GM21528 (cell line): Measurements from ENCODE around the gene CADPS2.

Experiments used
- ATAC-seq: cut with Tn5 transposase; IDR thresholded peaks from one replicate; pipeline ENCODE4 v1.9.1; 2021; ENCODE audit warnings: mild to moderate bottlenecking, moderate library complexity; ENCODE audit not compliant: unreplicated experiment, low FRiP score

The CADPS2 gene

DNA sequence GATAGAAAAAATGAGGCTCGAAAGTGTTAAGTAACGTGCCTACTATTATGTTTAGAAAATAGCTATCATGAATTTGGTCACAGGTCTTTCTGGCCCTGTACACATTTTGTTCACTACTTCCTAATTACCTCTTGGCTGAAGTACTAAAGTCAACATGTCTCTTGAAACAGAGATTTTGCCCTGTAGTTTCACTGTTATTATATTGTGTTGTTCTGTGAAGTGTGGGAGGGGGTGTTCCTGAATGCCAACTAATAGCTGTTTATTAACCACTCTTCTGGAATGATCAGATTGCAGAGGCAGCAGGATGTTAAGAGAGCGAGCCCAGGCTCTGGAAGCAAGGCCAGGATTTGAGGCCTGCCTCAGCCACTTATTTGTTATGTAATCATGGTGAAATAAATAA, 259.5 kb downstream of the CADPS2 start:
- ATAC-seq: no peak

DNA sequence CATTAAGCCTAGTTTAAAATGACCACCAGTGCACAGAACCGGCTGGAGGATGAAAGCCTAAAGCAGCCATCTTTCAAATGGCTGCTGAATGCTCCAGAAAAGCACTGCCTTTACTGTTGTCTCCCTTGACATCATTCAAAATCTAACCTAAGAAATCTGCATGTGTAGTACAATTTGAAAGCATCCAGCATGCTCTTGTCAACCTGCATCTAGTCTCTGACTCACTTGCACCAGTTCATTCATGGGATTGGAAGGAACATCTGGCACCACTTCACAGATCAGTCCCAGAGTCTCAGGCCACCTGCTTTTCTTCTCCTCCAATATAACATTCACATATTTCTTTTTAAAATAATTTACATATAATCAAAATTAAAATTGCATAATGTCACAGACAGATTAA, 263.6 kb downstream of the CADPS2 start:
- ATAC-seq: no peak

DNA sequence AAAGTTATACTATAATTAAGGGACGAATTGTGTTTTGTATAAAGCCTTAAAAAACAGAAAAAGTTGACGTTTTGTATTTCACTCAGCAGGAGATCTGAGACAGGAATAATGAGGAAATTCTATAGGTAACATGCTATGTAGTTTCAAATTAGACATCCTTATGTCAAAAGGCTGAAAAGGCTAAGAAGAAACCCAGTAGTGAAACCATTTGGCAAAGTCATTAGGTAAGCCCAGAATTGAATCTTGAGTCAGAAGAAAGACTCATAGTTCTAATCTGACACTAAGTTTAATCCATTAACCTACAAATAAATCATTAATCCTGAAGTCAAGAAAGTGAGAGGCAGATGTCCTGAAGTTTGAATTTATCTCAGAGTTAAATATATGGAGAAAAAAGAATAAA, 266.6 kb downstream of the CADPS2 start:
- no peak for ATAC-seq

DNA sequence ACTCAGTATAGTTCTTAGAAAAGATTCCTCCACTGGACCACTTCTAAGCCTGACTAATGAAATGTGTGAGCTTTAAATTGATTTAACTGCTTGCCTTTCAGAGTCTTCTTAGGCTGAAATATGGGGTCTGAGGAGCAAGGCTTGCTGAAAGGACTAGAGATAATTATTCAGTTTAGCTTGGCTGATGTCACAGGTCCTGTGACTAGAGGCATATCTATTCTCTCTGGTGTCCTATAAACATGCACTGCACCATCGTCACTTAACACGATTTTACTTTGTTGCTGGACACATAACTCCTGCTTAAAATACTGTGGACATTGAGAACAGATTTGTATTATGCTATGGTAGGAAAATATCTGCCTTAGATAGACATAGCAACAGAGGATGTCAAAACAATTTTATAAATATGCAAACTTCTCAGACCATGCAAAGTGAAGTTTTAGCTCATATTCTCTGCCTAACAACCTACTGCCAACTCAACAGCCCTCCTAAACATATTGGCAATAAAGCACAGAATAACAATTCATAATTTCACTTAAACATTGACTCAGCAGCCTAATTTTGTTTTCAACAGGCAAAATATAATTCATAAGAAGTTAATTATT, 267.6 kb downstream of the CADPS2 start:
- no peak for ATAC-seq

DNA sequence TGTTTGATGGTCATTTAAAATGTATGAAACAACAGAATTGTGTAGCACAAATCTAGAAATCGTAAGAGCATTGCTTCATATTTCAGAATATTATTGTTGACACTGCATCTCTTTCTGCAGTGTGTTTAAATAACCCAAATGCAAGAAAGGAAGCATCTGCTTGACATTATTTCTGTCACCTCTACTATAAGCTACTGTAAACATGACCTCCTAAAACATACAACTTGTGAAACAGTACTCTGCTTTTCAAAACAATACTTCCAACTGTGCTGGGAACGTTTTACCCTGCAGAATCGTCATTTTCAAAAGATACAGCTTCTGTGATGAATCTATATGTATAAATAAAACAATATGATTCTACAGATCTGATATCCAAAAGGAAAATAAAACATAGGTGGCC, 269.3 kb downstream of the CADPS2 start:
- ATAC-seq: no peak

DNA sequence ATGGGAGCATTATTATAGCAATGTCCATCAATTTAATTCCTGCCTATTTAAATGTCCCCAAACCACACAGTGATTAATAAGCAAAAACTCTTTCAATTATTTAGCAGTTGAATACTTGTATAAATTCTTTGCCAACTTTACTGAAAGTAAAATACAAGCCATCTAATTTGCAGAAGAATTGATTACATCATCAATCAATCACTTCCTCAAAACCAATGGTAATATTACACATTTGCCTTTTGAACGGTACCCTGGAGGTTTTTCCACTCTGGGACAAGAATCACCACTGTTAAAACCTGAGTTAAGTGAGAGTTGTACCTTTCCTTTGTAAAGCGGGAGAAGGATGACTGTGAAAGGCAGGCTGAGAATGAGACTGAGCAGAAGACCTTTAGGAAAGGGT, 280.3 kb downstream of the CADPS2 start:
- ATAC-seq: no peak

DNA sequence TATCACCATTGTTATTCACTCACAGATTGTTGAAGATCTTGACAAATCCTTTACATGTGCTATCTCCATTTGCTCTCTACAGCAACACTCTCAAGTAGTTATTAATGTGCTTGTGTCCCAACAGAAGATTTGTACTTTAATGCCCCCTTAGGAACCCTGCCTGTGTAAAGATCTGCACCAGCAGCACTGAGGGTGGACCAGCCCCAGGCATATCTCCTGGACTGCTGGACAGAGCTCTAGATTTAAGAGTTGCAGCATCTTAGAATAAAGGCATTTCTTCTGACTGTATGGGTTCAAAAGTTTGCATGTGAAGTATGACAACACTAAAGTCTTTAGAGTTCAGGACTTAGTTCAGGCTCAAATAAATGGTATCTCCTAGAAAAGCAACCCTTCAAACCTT, 282.0 kb downstream of the CADPS2 start:
- no peak for ATAC-seq

DNA sequence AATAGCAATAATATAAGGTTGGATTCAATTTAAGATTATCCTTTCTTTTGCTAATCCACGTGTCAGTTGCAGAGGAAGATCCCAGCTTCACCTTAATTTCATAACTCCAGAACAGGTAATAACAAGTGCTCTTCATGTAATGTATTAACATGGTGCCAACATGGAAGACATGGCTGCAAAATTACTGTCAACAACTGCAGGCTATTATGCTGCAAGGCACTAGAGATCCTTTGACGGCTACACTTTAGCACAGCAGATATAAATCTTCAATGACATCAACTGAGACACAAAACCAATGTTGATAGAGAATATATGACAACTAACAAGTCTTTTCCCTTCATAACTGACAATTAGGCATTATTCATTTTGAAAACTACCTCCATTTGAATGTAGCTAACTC, 283.5 kb downstream of the CADPS2 start:
- ATAC-seq: no peak

DNA sequence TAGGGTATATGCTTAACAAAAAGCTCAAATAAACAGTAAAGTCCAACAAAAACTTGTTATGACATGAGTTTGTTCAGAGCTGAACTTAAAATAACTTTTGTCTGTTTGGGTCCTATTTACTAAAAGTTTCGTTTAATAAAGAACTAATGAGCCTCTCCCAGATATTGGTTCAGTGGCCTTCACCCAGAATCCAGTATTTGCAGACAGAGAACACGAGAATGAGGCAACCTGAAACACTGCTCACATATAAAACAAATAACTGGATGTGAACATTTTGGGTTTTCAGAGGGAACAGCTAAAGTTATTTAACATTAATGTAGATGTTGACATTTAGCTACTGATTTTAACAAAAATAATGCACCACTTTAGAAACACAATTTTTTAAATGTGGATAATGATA, 285.6 kb downstream of the CADPS2 start:
- ATAC-seq: no peak

DNA sequence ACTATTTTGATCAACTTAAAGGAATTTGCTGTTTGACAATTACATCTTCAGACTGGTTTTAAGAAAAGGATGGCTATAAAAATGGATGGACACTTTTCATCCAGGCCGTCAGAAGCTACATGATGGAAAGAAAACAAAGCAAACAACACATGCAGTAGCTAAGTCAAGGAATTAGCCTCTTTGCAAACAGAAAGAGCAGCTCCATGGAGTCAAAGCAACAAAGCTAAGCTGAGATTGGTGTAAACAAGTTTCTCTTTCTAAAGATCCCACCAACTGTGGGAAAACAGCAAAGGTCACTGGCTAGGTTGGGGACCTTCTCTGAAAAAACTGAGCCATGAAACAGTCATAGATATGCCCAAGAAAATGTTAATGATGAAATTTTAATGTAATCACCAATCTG, 286.2 kb downstream of the CADPS2 start:
- ATAC-seq: no peak

DNA sequence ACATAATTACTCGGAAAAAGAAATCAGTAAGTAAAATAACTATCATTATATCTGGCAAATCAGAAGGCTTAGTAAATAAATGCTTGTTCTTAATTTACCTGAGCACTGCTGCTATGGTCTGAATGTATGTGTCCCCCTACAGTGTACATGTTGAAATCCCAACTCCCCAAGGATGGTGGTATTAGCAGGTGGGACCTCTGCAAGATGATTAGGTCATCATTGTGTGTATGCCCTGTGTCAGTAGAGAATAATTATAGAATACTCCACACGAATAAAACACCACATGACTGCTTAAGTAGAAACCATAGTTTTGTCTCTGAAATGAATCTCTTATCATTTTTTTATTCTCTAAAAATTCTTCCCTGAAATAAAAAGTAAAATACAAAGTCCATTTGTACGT, 289.0 kb downstream of the CADPS2 start:
- no peak for ATAC-seq

DNA sequence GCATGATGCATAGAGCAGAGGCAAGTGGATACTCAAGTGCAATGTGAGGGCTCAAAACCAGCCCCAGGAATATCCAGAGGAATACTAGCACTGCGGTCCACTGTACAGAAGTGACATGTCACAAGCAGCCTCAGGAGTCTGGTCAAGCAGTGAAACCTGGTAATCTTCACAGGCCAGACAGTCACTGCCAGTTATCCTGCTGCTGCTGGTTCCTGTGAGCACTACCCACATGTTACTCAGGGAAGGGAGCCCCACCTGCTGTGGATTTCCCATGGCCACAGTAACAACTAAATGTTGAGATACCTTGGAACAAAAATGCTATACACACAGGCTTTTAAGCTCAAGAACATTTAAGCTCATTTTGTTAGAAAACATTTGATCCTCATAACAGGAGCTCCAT, 290.4 kb downstream of the CADPS2 start:
- no peak for ATAC-seq

DNA sequence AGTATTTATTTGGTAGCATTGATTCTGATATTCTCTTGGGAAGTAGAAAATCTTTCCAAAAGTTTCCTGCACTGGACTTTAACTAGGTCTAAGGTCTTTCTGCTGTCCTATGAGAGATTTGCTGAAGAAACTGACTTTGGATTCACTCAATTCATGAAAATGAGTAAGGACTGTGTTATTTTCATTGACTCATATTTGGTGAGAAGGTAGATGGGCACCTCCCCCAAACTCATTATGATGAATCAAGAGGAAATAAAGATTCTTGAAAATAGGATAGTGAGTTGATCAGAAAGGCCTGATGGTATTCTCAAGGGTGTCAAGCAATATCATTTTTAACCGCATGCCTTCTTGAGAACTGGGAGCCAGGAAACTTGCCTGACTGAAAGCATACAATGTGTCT, 297.6 kb downstream of the CADPS2 start:
- no peak for ATAC-seq

DNA sequence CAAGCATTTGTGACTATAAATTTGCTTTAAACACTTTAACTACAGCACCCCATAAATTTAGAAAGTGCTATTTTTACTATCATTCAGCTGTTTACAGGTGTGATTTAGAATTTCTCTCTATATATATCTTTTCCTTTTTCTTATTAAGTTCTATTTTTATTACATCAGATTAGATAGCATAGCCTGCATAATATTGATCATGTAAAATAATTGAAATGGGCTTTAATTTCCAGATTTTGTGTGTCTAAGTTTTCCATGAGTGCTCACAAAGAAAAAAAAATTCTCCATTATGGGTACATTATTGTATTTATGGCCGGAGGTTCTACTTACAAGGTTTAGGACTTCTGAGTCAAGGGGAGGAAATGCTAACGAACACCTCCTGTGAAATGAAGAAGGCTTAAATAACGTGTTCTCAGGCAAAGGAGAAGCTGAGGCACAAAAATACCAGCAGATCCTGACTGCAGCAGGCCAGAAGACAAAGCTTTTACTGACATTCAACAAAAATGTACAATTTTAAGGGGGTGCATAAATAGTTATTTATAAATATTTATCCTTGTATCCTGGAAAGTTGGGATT, 301.5 kb downstream of the CADPS2 start:
- no peak for ATAC-seq

DNA sequence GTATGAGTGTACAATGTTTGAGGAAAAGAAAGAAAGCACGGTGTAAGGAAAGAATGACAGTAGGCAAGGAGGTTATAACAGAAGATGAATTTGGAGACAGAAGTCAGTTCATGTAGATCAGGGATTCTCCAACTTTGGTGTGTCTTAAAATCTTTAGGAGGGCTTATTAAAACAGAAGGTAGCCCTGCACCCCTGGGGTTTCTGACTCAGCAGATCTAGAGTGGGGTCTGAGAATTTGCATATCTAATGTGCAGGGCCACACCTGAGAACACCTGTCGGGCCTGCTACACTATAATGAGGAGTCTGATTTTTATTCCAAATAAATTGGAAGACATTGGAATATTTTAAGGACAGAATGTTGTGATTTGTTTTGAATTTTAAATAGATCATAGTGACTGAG, 307.9 kb downstream of the CADPS2 start:
- no peak for ATAC-seq

DNA sequence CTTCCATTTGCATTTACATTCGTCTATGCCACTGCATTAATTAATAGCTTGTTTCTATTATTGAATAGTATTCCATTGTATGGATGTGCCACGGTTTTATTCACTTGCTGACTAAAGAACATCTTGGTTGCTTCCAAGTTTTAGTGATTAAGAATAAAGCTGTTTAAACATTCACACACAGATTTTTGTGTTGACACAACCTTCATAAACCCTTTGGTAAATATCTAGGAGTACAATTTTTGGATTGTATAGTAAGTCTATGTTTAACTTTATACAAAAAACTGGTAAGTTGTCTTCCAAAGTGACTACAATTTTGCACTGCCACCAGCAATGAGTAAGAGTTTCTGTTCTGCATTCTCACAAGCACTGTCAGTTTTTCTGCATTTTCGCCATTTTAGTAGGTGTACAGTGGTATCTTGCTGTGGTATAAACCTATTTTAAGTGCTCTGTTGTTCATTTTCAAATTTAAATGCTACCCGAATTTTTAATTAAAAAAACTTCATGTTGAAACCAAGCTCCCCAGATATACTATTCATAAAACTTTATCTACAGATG, 308.7 kb downstream of the CADPS2 start:
- no peak for ATAC-seq

DNA sequence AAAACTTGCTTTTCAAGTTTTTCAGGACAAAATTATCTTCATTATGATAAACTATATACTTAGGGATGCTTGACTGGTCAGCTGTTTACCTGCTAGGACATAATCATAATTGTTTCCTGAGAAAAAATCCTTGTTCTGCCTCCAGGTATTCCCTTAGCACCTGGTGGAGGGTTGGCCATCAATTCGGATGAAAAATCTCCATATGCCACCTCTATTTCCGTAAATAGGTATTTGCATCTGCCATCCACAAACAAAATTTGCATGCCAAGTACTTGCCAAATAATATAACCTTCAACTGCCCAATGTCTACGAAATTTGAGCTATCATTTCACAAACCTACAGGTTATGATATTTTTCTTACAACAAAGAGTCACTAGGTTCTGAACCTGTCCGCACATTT, 313.6 kb downstream of the CADPS2 start:
- ATAC-seq: no peak

DNA sequence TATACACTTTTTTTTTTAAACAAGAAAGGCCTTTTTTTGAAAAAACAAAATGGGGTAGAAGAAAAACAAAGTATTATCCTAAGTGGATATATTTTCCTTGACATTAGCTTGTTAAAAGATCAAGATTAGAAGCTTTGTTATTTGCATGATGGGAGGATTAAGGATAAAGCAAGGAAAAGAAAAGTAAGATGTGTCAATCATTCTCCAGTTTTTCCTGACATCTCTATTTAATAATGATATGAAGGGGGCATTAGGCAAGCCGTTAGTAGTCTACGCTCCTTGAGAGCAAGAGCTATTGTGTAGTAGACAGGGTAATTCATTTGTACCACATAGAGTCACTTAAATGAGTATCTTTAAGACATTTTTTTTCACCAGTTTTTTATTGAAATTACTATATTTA, 324.9 kb downstream of the CADPS2 start:
- no peak for ATAC-seq

DNA sequence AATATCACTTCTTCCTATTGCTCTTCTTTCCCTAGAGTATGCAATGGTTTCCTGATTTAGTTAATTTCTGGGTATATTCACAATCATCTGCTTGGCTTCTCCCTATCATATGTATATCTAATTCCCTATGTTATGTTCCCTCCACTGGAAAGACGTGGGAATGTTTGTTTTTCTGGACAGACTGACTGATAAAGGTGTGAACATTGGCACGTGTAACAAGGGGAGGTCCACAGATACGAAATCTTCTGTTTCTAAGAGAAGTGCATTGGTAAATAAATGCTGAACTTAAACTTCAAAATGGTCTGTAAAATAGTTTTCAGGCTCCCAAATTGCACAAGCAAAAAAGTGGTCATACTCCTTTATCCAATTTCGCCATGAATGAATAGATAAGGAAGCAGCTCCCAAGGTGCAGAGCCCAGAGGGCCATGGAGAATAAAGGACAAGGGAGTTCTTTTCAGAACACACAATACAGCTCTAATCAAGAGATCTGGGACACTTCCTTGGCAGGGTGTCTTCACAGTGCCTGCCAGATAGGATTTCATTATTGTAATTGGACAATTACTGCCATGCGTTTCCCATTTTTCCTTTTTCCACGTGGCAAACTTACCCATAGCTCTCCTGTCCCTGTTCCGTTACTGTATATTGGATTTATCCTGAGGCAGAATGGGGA, 329.3 kb downstream of the CADPS2 start:
- no peak for ATAC-seq

DNA sequence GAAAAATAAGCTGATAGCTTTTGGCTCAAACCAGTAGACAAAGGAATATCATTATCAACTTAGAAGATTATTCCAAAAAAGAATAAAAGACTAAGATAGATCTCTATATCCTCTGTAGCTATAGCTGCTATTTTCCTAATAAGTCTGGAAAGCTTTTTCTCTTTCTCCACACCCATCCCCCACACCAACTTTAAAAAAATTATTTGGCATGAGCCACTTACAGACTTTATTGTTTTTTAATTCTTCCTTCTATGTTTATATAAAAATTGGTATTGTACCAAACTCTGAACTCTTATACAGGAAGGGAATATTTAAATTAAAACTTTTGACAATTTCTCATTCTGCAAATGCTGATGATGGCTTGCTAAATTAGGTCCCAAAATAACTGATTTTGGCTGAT, 330.0 kb downstream of the CADPS2 start:
- no peak for ATAC-seq

DNA sequence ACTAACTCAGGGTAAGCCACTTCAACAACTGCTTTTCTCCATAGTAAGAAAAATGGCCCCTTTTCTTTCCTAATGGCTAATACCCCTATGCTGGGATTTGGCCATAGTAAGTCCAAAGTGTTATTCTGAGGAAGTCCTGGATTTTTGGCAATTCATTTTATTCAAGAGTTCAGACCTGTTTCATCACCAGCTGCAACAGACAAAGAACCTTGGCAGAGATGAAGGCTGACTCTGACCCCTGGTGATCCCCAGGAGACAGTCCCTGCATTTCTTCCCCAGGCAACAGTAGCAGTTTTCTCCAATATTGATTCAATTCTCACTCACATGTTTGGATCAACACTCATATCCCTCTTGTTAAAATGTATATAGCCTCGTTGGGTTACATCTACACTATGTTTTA, 332.5 kb downstream of the CADPS2 start:
- no peak for ATAC-seq

DNA sequence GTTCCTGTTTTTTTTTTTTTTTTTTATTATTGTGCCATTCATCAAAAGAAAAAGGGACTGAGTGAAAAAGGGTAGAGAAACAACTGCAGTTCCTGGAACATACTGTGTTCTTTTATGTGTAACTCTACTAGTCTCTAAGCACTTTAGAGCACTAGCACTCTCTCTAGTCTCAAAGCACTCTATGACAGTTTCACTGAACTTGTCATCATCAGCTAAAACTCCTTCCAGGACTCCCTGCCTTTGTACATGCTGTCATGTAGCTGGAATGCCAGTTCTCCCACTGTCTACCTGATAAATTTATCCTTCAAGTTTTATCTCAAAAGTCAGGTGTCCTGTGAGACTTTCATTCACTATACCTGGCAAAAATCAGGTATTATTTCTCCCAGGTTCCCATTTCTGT, 333.5 kb downstream of the CADPS2 start:
- ATAC-seq: no peak
